Kidney (tissue), 14 donors: ENCODE data around the gene POLR1F. TPM values are rescaled to one million over a fixed set of nuclear protein-coding genes. Genes with fewer than 3 reads are reported as not detected.

Experiments
- DNase-seq, 5 donors: peaks; one replicate each; pipeline ENCODE4 v3.0.0-alpha.2; 2013 to 2020
- FAIRE-seq: peaks from 2 replicates; lab custom pipeline; 2012; peaks lifted over from hg19 to GRCh38; lab: Jason Lieb, UNC
- H3K27ac ChIP-seq, 2 donors: one replicate each; pipeline ENCODE4 v1.7.0; 2013; ENCODE audit warnings: low read depth in 2 of 2, low read length in 2 of 2, inconsistent platforms in 1 of 2
- H3K27me3 ChIP-seq: one replicate; pipeline ENCODE4 v1.7.1; 2013; ENCODE audit warnings: low read length, inconsistent platforms; ENCODE audit not compliant: control insufficient read depth, insufficient read depth
- H3K36me3 ChIP-seq, 3 donors: one replicate each; pipeline versions ENCODE4 v1.7.0 to v1.7.1; 2013; ENCODE audit warnings: low read length in 3 of 3, control low read depth in 1 of 3, inconsistent platforms in 1 of 3; ENCODE audit not compliant: insufficient read depth in 3 of 3, control insufficient read depth in 2 of 3
- H3K4me1 ChIP-seq, 3 donors: one replicate each; pipeline versions ENCODE4 v1.7.0 to v1.7.1; 2013; ENCODE audit warnings: low read length in 3 of 3, inconsistent platforms in 1 of 3, low read depth in 1 of 3; ENCODE audit not compliant: control insufficient read depth in 2 of 3, insufficient read depth in 2 of 3
- H3K4me3 ChIP-seq, 3 donors: one replicate each; pipeline versions ENCODE4 v1.7.0 to v1.8.1; 2013; ENCODE audit warnings: low read length in 3 of 3, control low read depth in 1 of 3, inconsistent platforms in 1 of 3
- H3K9ac ChIP-seq, 3 donors: one replicate each; pipeline versions ENCODE4 v1.7.0 to v1.7.1; 2013; ENCODE audit warnings: low read length in 3 of 3, control low read depth in 1 of 3, inconsistent platforms in 1 of 3
- H3K9me3 ChIP-seq, 3 donors: one replicate each; pipeline versions ENCODE4 v1.7.0 to v1.7.1; 2013; ENCODE audit warnings: low read length in 3 of 3, control low read depth in 1 of 3, inconsistent platforms in 1 of 3; ENCODE audit not compliant: control insufficient read depth in 2 of 3, insufficient read depth in 1 of 3
- intact Hi-C: fragments of 100-400 bp; cut with DNase I; formaldehyde crosslinking; loops from one replicate; pipeline ENCODE4 v1.11.1; 2022
- polyA plus RNA-seq: library from polyadenylated mRNA; stranded (reverse); fragments of 350-450 nt; fragmentation: Illumina TruSeq; extraction: RNeasy Lipid Tissue Mini Kit (QIAGEN cat#74804); gene quantifications from one replicate; pipeline ENCODE4 v1.2.3, GENCODE V29; 2014; ENCODE audit warnings: low read depth, low replicate concordance; ENCODE audit not compliant: insufficient read depth
- total RNA-seq: library from RNA; stranded (reverse); fragmentation: NEBNext Ultra II Directional; extraction: Animal tissue kit (Norgen Biotek cat#: 25700); gene quantifications from one replicate; pipeline ENCODE4 v1.2.1, GENCODE V29; 2021
- TF ChIP-seq, protein P1 (sequence below): IDR thresholded peaks from 3 replicates; pipeline ENCODE4 v1.5.1; 2012; ENCODE audit warnings: mild to moderate bottlenecking, moderate library complexity, borderline replicate concordance; ENCODE audit not compliant: insufficient read depth; ENCODE audit errors: extremely low read depth
- donor health status: control.
- donor health status: control.
- donor health status: control.
- donor health status: control.
- donor health status: control.
- donor health status: DM: yes; HTN: yes; CAD: no.
- donor health status: Normal renal cell carcinoma (clear cell type).

The POLR1F gene
- total and polyA plus RNA-seq, 2 donors from 2014 or later, result 5.3 to 13.3 TPM

DNA sequence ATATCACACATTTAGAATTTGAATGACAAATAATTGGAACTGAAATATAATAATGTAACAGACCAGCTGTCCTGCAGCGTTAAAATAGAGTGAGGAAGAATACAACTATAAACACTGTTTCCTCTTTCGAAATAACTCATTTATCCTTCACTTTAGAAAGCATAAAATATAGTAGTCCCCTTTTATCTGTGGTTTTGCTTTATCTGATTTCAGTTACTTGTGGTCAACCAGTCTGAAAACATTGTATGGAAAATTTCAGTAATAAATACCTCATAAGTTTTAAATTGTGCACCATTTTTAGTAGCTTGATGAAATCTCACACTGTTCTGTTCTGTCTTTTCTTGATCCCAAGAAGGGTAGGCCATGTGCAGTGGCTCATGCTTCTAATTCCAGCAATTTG is 31.7 kb downstream of the POLR1F start:
- TF ChIP-seq, protein P1, sequence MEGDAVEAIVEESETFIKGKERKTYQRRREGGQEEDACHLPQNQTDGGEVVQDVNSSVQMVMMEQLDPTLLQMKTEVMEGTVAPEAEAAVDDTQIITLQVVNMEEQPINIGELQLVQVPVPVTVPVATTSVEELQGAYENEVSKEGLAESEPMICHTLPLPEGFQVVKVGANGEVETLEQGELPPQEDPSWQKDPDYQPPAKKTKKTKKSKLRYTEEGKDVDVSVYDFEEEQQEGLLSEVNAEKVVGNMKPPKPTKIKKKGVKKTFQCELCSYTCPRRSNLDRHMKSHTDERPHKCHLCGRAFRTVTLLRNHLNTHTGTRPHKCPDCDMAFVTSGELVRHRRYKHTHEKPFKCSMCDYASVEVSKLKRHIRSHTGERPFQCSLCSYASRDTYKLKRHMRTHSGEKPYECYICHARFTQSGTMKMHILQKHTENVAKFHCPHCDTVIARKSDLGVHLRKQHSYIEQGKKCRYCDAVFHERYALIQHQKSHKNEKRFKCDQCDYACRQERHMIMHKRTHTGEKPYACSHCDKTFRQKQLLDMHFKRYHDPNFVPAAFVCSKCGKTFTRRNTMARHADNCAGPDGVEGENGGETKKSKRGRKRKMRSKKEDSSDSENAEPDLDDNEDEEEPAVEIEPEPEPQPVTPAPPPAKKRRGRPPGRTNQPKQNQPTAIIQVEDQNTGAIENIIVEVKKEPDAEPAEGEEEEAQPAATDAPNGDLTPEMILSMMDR, result no peak
- FAIRE-seq (no peak), DNase-seq (peak in 1 of 5 donors; percentile 12)
- H3K4me3 ChIP-seq, result no peak overlapping the region
- no peaks in the 10 kb centered on the region for H3K9me3 ChIP-seq
- H3K27ac ChIP-seq, result no peak overlapping the region
- H3K36me3 ChIP-seq, result no peaks in the 10 kb centered on the region
- H3K27me3 ChIP-seq, result no peaks in the 10 kb centered on the region
- no peaks in the 10 kb centered on the region for H3K4me1 ChIP-seq
- H3K9ac ChIP-seq, result no peak overlapping the region
- intact Hi-C loops, result no loop called here

DNA sequence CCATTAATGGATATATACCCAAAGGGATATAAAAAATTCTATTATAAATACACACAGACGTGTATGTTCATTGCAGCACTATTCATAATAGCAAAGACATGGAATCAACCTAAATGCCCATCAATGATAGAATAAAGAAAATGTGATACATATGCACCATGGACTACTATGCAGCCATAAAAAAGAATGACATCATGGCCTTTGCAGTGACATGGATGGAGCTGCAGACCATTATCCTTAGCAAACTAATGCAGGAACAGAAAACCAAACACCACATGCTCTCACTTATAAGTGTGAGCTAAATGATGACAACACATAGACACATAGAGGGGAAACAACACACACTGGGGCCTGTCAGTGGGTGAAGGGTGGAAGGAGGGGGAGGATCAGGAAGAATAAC is 33.0 kb downstream of the POLR1F start:
- no peak overlapping the region for H3K9ac ChIP-seq
- no peaks in the 10 kb centered on the region for H3K9me3 ChIP-seq
- no peaks in the 10 kb centered on the region for H3K4me1 ChIP-seq
- FAIRE-seq, result no peak
- no peak for DNase-seq
- intact Hi-C loops, result no loop called here
- no peak overlapping the region for H3K4me3 ChIP-seq
- H3K36me3 ChIP-seq, result no peaks in the 10 kb centered on the region
- H3K27ac ChIP-seq, result no peak overlapping the region
- TF ChIP-seq, protein P1, result no peak
- no peaks in the 10 kb centered on the region for H3K27me3 ChIP-seq

DNA sequence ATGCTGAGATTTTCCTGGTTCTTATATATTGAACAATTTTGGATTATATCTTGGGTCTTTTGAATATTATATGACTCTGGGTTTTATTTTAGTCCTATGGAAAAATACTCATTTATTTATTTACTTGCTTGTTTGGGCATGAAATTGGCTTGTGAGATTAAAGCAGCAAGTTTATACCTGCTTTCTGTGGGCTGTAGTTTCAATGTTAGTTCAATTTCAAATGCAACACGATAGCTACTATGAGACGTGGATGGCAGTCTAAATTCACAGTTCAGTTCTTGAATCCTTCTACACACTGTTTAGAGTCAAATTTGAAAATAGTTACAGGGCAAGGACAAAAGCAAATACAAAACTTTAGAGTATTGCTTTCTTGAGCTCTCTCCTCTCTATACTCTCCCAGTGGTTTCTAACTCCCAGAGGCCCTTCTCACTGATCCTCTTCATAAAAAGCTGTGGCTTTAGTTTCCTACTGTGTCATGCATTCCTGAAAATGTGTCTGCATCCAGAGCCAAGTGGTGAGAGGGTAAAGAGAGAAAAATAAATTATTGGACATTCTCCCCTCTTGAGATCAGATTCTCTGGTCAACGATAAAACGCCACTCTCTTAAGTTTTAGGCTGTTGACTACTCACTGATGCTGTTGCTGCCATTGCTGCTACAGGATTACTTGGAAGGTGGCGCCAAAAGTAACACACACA is 34.4 kb downstream of the POLR1F start:
- H3K4me3 ChIP-seq, result no peak overlapping the region
- TF ChIP-seq, protein P1, result no peak
- intact Hi-C loops, result no loop called here
- H3K36me3 ChIP-seq, result no peaks in the 10 kb centered on the region
- DNase-seq, result no peak
- H3K27me3 ChIP-seq, result no peaks in the 10 kb centered on the region
- FAIRE-seq, result no peak
- no peaks in the 10 kb centered on the region for H3K9me3 ChIP-seq
- H3K27ac ChIP-seq, result no peak overlapping the region
- H3K4me1 ChIP-seq, result no peaks in the 10 kb centered on the region
- no peak overlapping the region for H3K9ac ChIP-seq
